OCI-LY7 (cell line): ENCODE data around the gene CEP112.

Experiments used
- CTCF ChIP-seq: fragments of 200-600 bp; sonication (generic); conservative IDR thresholded peaks from 2 replicates; pipeline ENCODE4 v1.5.1; 2014; ENCODE audit warnings: mild to moderate bottlenecking, antibody characterized with exemption, low read length, moderate library complexity, mixed read lengths
- EZH2phosphoT487 ChIP-seq: fragments of 200-600 bp; sonication (generic); IDR thresholded peaks from 2 replicates; pipeline ENCODE4 v1.6.1; 2018; ENCODE audit warnings: low read depth, borderline replicate concordance, mild to moderate bottlenecking, mixed run types, antibody characterized with exemption, low read length, moderate library complexity, mixed read lengths

- TF ChIP-seq CTCF = no peak
- no peak for TF ChIP-seq EZH2phosphoT487
Measured at GRCh38 chr17:66230922-66231591, 39.1 kb upstream of the CEP112 start.
